Skin epidermis (tissue), 12 donors: ENCODE data around the gene MAP3K6.
"Not testable (repeated sequence)": the region's sequence is repeated elsewhere in the genome, so short reads cannot be mapped to it uniquely, and the experiment has no call there.

Experiments
- H3K27ac ChIP-seq, 21 experiments: fragments of 200-600 bp; sonication (generic) in 11 of 21; one replicate each; pipeline ENCODE4 v1.5.0; 2020; ENCODE audit warnings: mild to moderate bottlenecking in 3 of 21, inconsistent platforms in 2 of 21, moderate library complexity in 2 of 21
- H3K4me3 ChIP-seq, 7 experiments: fragments of 200-600 bp; sonication (generic) in 2 of 7; one replicate each; pipeline ENCODE4 v1.5.0; 2020; ENCODE audit warnings: inconsistent platforms in 2 of 7, mild to moderate bottlenecking in 2 of 7, moderate library complexity in 1 of 7

The MAP3K6 gene

GRCh38 chr1:27399251-27400025 lies 32.7 kb upstream of the MAP3K6 start:
- Histone ChIP-seq H3K4me3 (no peak overlapping the region), H3K27ac (no peak overlapping the region)

- Histone ChIP-seq H3K4me3 (no peak overlapping the region), H3K27ac (peak overlapping the region in 1 of 21 experiments; percentile 34)
Observed at GRCh38 chr1:27398405-27399149, 31.8 kb upstream of the MAP3K6 start.

GRCh38 chr1:27397749-27398148 lies 31.0 kb upstream of the MAP3K6 start:
- H3K27ac ChIP-seq, result no peak overlapping the region
- no peak overlapping the region for H3K4me3 ChIP-seq

- Histone ChIP-seq H3K4me3 (no peak overlapping the region), H3K27ac (no peak overlapping the region)
Observed at GRCh38 chr1:27397110-27397509, 30.3 kb upstream of the MAP3K6 start.

GRCh38 chr1:27395441-27396195 lies 28.9 kb upstream of the MAP3K6 start:
- H3K27ac ChIP-seq, result peak overlapping the region in 1 of 21 experiments; percentile 5
- H3K4me3 ChIP-seq, result no peak overlapping the region

GRCh38 chr1:27394925-27395324 lies 28.2 kb upstream of the MAP3K6 start:
- peak overlapping the region in 1 of 21 experiments; percentile 1 for H3K27ac ChIP-seq
- H3K4me3 ChIP-seq, result no peak overlapping the region

GRCh38 chr1:27394282-27394658 lies 27.5 kb upstream of the MAP3K6 start:
- Histone ChIP-seq H3K27ac (no peak overlapping the region), H3K4me3 (no peak overlapping the region)

- no peak overlapping the region for H3K4me3 ChIP-seq
- no peak overlapping the region for H3K27ac ChIP-seq
Observed at GRCh38 chr1:27393641-27394281, 27.0 kb upstream of the MAP3K6 start.

- Histone ChIP-seq H3K4me3 (peak overlapping the region; percentile 35 to 52 (median 43)), H3K27ac (peak overlapping the region in 11 of 21 experiments; percentile 2 to 84 (median 63))
Observed at GRCh38 chr1:27392778-27393635, 26.2 kb upstream of the MAP3K6 start.

GRCh38 chr1:27392096-27392777 lies 25.5 kb upstream of the MAP3K6 start, which contains the start of gene GPR3:
Gene GPR3 (plus strand): TSS chr1:27392622. CDS start chr1:27393799, 1,177 bp downstream.
- Histone ChIP-seq H3K27ac (peak within 1 kb of the TSS in 13 of 21 experiments; percentile 2 to 84 (median 60)), H3K4me3 (peak within 1 kb of the TSS; percentile 35 to 52 (median 43))

GRCh38 chr1:27391511-27392095 lies 24.8 kb upstream of the MAP3K6 start:
- Histone ChIP-seq H3K4me3 (peak overlapping the region in 4 of 7 experiments; percentile 36 to 49 (median 40)), H3K27ac (peak overlapping the region in 6 of 21 experiments; percentile 2 to 55 (median 38))

- no peak overlapping the region for H3K4me3 ChIP-seq
- peak overlapping the region in 1 of 21 experiments; percentile 24 for H3K27ac ChIP-seq
Observed at GRCh38 chr1:27388337-27389005, 21.7 kb upstream of the MAP3K6 start.

- not testable (repeated sequence) for H3K4me3 ChIP-seq, H3K27ac ChIP-seq
Observed at GRCh38 chr1:27384797-27385196, 18.0 kb upstream of the MAP3K6 start.

GRCh38 chr1:27383661-27384060 lies 16.9 kb upstream of the MAP3K6 start:
- no peak overlapping the region for H3K4me3 ChIP-seq
- no peak overlapping the region for H3K27ac ChIP-seq

- Histone ChIP-seq H3K27ac (peak within 1 kb of the TSS in 11 of 21 experiments; percentile 21 to 67 (median 55)), H3K4me3 (peak within 1 kb of the TSS; percentile 9 to 44 (median 28))
Observed at GRCh38 chr1:27383039-27383605, 16.4 kb upstream of the MAP3K6 start, which contains the start of gene CD164L2. Gene CD164L2 (minus strand): TSS chr1:27383333. CDS start chr1:27383239, 94 bp downstream.

GRCh38 chr1:27381969-27382762 lies 15.4 kb upstream of the MAP3K6 start:
- H3K4me3 ChIP-seq, result peak overlapping the region in 3 of 7 experiments; percentile 28 to 44 (median 40)
- peak overlapping the region in 2 of 21 experiments; percentile 3 to 52 for H3K27ac ChIP-seq
